GM12878 (cell line): ENCODE measurements around the gene ATF4. TPM values are rescaled to one million over a fixed set of nuclear protein-coding genes. Genes with fewer than 3 reads are reported as not detected.

Experiments used
- ATAC-seq: fragments of 200-7000 bp; cut with Tn5 transposase; 3 replicates; pipeline ENCODE4 v1.9.1; 2020; ENCODE audit warnings: mild to moderate bottlenecking, moderate library complexity
- BruUV-seq: library from RNA; stranded (reverse); fragments of 400-500 nt; replicated peaks from 2 replicates; lab custom pipeline; 2021; lab: Mats Ljungman, UMichigan
- CTCF ChIA-PET: fragments of 300-600 bp; sonication (Branson Sonifier 250); formaldehyde crosslinking; extraction: SDS; loops from one replicate; lab custom pipeline; 2021; ENCODE audit warnings: inconsistent platforms; lab: Yijun Ruan, JAX
- POLR2A ChIA-PET: fragments of 350-600 bp; formaldehyde crosslinking; extraction: SDS; loops from one replicate; lab custom pipeline; 2021; ENCODE audit warnings: inconsistent platforms; lab: Charles Lee
- RAD21 ChIA-PET: fragments of 300-600 bp; sonication (Branson Sonifier 250); formaldehyde crosslinking; loops from one replicate; lab custom pipeline; 2023; ENCODE audit warnings: antibody characterized with exemption; ENCODE audit not compliant: unreplicated experiment; lab: Charles Lee
- SMC1A ChIA-PET: fragments of 300-600 bp; sonication (Branson Sonifier 250); formaldehyde crosslinking; loops from one replicate; lab custom pipeline; 2023; ENCODE audit not compliant: unreplicated experiment, uncharacterized antibody; lab: Charles Lee
- DNase-seq: peaks from one replicate; pipeline ENCODE4 v3.0.0-alpha.2; 2011; ENCODE audit warnings: low read depth, low spot score
- FAIRE-seq: peaks from 3 replicates; lab custom pipeline; 2011; peaks lifted over from hg19 to GRCh38; lab: Jason Lieb, UNC
- H2AFZ ChIP-seq: 2 replicates; pipeline ENCODE4 v1.6.0; 2011; ENCODE audit warnings: low read depth, low read length, control low read depth; ENCODE audit not compliant: control insufficient read depth
- H3K27ac ChIP-seq: 2 replicates; pipeline ENCODE4 v1.5.1; 2011; ENCODE audit warnings: control low read depth; ENCODE audit not compliant: control insufficient read depth, insufficient read depth
- H3K27me3 ChIP-seq, 2 experiments: replicated peaks in 1 of 2; 2 replicates each; pipeline versions ENCODE4 v1.6.0 to v1.6.1; 2011; ENCODE audit warnings: low read length in 1 of 2; ENCODE audit not compliant: control insufficient read depth in 2 of 2, insufficient read depth in 2 of 2
- H3K36me3 ChIP-seq, 2 experiments: 2 replicates each; pipeline ENCODE4 v1.5.1; 2011; ENCODE audit warnings: low read length in 1 of 2; ENCODE audit not compliant: control insufficient read depth in 2 of 2, insufficient read depth in 2 of 2
- H3K4me1 ChIP-seq: 2 replicates; pipeline ENCODE4 v1.6.1; 2011; ENCODE audit warnings: mild to moderate bottlenecking, low read length, moderate library complexity, mixed read lengths; ENCODE audit not compliant: control insufficient read depth, insufficient read depth
- H3K4me2 ChIP-seq: 2 replicates; pipeline ENCODE4 v1.6.0; 2011; ENCODE audit warnings: control low read depth; ENCODE audit not compliant: control insufficient read depth, insufficient read depth
- H3K4me3 ChIP-seq: fragments of 200-600 bp; sonication (generic); 2 replicates; pipeline ENCODE4 v1.5.1; 2016
- H3K79me2 ChIP-seq: 2 replicates; pipeline ENCODE4 v1.6.0; 2011; ENCODE audit warnings: low read length; ENCODE audit not compliant: control insufficient read depth, insufficient read depth
- H3K9ac ChIP-seq: 2 replicates; pipeline ENCODE4 v1.8.0; 2011; ENCODE audit warnings: low read length, control low read depth, mixed read lengths; ENCODE audit not compliant: control insufficient read depth, insufficient read depth
- H3K9me3 ChIP-seq: replicated peaks from 3 replicates; pipeline ENCODE4 v1.5.1; 2011; ENCODE audit warnings: mild to moderate bottlenecking, low read length; ENCODE audit not compliant: control insufficient read depth, insufficient read depth
- H4K20me1 ChIP-seq: 2 replicates; pipeline ENCODE4 v1.6.0; 2011; ENCODE audit not compliant: control insufficient read depth, insufficient read depth
- MEF2B ChIP-seq: fragments of 450-650 bp; IDR thresholded peaks from 2 replicates; pipeline ENCODE4 v1.6.1; 2018; ENCODE audit warnings: mild to moderate bottlenecking, moderate library complexity; ENCODE audit not compliant: partially characterized antibody, poor library complexity, severe bottlenecking
- POLR2A ChIP-seq: IDR thresholded peaks from 2 replicates; pipeline ENCODE4 v1.6.1; 2011; ENCODE audit warnings: low read depth, mild to moderate bottlenecking, low read length
- TAF1 ChIP-seq: IDR thresholded peaks from 2 replicates; pipeline ENCODE4 v1.6.1; 2011; ENCODE audit warnings: mild to moderate bottlenecking, low read depth, low read length, borderline replicate concordance
- ZZZ3 ChIP-seq: IDR thresholded peaks from 2 replicates; pipeline ENCODE4 v1.6.1; 2011; ENCODE audit warnings: low read depth; ENCODE audit not compliant: control insufficient read depth, insufficient read length
- WGBS: methylation state at CpG from one replicate; pipeline ENCODE4 v1.1.6; 2016; ENCODE audit warnings: low lambda C conversion rate; ENCODE audit not compliant: insufficient replicate concordance, insufficient coverage; ENCODE audit errors: missing lambda C conversion rate; 5-methylcytosine and 5-hydroxymethylcytosine counted together
- in situ Hi-C: fragments of 300-500 bp; cut with MboI; formaldehyde crosslinking; loops from 9 replicates; pipeline ENCODE4 v1.14.3; 2018; ENCODE audit warnings: mixed read lengths
- intact Hi-C: fragments of 100-400 bp; cut with micrococcal nuclease; formaldehyde crosslinking; loops from one replicate; pipeline ENCODE4 v1.14.2; 2022; ENCODE audit not compliant: unreplicated experiment
- polyA plus RNA-seq, 11 experiments: library from polyadenylated mRNA; depleted of rRNA in 4 of 11; unstranded in 6 of 11; stranded (reverse) in 5 of 11; fragments of >200 nt; fragmentation: Nextera tagmentation in 4 of 11; fragmentation: Illumina TruSeq in 1 of 11; extraction: Ambion mirVana in 4 of 11; extraction: Trizol in 1 of 11; gene quantifications; 1 replicate in 1 of 11; 2 replicates in 10 of 11; pipeline versions ENCODE4 v1.2.1 to v1.2.3, GENCODE V29; 2011 to 2016; ENCODE audit warnings: inconsistent platforms in 2 of 11, missing spikeins in 2 of 11, low read depth in 1 of 11
- total RNA-seq, 4 experiments: library from RNA; depleted of rRNA in 3 of 4; stranded (reverse); fragments of >200 nt in 3 of 4; fragmentation: Illumina TruSeq in 1 of 4; extraction: Trizol in 1 of 4; gene quantifications; 2 replicates each; pipeline versions ENCODE4 v1.2.1 to v1.2.3, GENCODE V29; 2013 to 2021
- TF ChIP-seq, protein P1 (sequence below): fragments of 450-650 bp; IDR thresholded peaks from 2 replicates; pipeline ENCODE4 v1.6.1; 2017; ENCODE audit warnings: mild to moderate bottlenecking, moderate library complexity

The ATF4 gene
- total and polyA plus RNA-seq, 10 of the 15 experiments (the other 5 are each of a cell fraction or from before 2014, with no cell fraction given): 88.3 to 605 (median 320) TPM

GRCh38 chr22:39513791-39514190 lies 6.6 kb upstream of the ATF4 start:
- intact Hi-C loops: loop anchor here (1.0 kb wide), 1 partner anchor 170 kb away; no protein-coding TSS in a partner anchor
- FAIRE-seq: no peak
- no peaks in the 10 kb centered on the region for H3K27me3 ChIP-seq
- H3K9me3 ChIP-seq: no peaks in the 10 kb centered on the region
- H3K9ac ChIP-seq: no peak overlapping the region
- peaks cover 4% of the 10 kb centered on the region; the same call in 1 of the 2 replicates for H4K20me1 ChIP-seq
- ChIA-PET CTCF (interaction anchor here (0.6 to 8.0 kb wide), 21 partner anchors 11 to 203 kb away, joined by 3 to 75 read pairs (median 6); partner anchors contain the start of genes MIEF1, RPL3, RPS19BP1 and TAB1), SMC1A (interaction anchor here (1.0 to 2.0 kb wide), 10 partner anchors 9 to 203 kb away, joined by 3 to 8 read pairs (median 4); no protein-coding TSS in a partner anchor), RAD21 (interaction anchor here (1.0 to 1.6 kb wide), 3 partner anchors 15 to 20 kb away, joined by 3 to 5 read pairs (median 4); no protein-coding TSS in a partner anchor), POLR2A (interaction anchor here (0.9 to 1.1 kb wide), 2 partner anchors 17 to 18 kb away, joined by 3 to 5 read pairs; no protein-coding TSS in a partner anchor)
- in situ Hi-C loops: loop anchor here (25.0 kb wide), 1 partner anchor 351 kb away; the partner anchor contains the start of gene CBX7
- H3K79me2 ChIP-seq: peaks cover 15% of the 10 kb centered on the region
- H2AFZ ChIP-seq: no peak overlapping the region
- ATAC-seq: no peak
- DNase-seq: no peak
- H3K4me1 ChIP-seq: peaks cover 19% of the 10 kb centered on the region
- no peak overlapping the region for H3K27ac ChIP-seq
- peaks cover 34 to 39% of the 10 kb centered on the region in 2 experiments; a peak in 3 of 4 replicates for H3K36me3 ChIP-seq
- 89% methylated on average over 18 of the region's 18 CpGs for WGBS
- no peak overlapping the region for H3K4me3 ChIP-seq
- BruUV-seq: no TSS peak
- peak; percentile 21; the same call in 1 of the 2 replicates for TF ChIP-seq POLR2A
- TF ChIP-seq, protein P1, sequence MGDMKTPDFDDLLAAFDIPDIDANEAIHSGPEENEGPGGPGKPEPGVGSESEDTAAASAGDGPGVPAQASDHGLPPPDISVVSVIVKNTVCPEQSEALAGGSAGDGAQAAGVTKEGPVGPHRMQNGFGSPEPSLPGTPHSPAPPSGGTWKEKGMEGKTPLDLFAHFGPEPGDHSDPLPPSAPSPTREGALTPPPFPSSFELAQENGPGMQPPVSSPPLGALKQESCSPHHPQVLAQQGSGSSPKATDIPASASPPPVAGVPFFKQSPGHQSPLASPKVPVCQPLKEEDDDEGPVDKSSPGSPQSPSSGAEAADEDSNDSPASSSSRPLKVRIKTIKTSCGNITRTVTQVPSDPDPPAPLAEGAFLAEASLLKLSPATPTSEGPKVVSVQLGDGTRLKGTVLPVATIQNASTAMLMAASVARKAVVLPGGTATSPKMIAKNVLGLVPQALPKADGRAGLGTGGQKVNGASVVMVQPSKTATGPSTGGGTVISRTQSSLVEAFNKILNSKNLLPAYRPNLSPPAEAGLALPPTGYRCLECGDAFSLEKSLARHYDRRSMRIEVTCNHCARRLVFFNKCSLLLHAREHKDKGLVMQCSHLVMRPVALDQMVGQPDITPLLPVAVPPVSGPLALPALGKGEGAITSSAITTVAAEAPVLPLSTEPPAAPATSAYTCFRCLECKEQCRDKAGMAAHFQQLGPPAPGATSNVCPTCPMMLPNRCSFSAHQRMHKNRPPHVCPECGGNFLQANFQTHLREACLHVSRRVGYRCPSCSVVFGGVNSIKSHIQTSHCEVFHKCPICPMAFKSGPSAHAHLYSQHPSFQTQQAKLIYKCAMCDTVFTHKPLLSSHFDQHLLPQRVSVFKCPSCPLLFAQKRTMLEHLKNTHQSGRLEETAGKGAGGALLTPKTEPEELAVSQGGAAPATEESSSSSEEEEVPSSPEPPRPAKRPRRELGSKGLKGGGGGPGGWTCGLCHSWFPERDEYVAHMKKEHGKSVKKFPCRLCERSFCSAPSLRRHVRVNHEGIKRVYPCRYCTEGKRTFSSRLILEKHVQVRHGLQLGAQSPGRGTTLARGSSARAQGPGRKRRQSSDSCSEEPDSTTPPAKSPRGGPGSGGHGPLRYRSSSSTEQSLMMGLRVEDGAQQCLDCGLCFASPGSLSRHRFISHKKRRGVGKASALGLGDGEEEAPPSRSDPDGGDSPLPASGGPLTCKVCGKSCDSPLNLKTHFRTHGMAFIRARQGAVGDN: no peak
- TF ChIP-seq ZZZ3: no peak
- no peak for TF ChIP-seq MEF2B
- TF ChIP-seq TAF1: no peak
- no peak overlapping the region for H3K4me2 ChIP-seq
